Fibroblast of lung (primary cell): ENCODE measurements around the gene LPGAT1.

Experiments used
- CTCF ChIP-seq, 2 donors: IDR thresholded peaks in 1 of 2; conservative IDR thresholded peaks in 1 of 2; 1 replicate in 1 of 2; 2 replicates in 1 of 2; pipeline ENCODE4 v1.5.1; 2011 to 2012; ENCODE audit warnings: low read length in 2 of 2, control low read depth in 1 of 2, inconsistent platforms in 1 of 2, low read depth in 1 of 2, mild to moderate bottlenecking in 1 of 2
- EZH2 ChIP-seq: IDR thresholded peaks from 2 replicates; pipeline ENCODE4 v1.5.1; 2012; ENCODE audit warnings: low read length, control low read depth, mild to moderate bottlenecking; ENCODE audit errors: missing control alignments

- no peak for TF ChIP-seq CTCF (conservative IDR thresholded peaks at IDR 0.05 in 1 of 2, IDR thresholded peaks at IDR 0.05 in 1 of 2; ENCODE audit: low read depth in 1 of 2, low read length in 2 of 2)
- TF ChIP-seq EZH2 = no peak
Observed at GRCh38 chr1:211842518-211842917, 12.0 kb upstream of the LPGAT1 start.
